Measurements from ENCODE around the gene IQGAP1.

DNA sequence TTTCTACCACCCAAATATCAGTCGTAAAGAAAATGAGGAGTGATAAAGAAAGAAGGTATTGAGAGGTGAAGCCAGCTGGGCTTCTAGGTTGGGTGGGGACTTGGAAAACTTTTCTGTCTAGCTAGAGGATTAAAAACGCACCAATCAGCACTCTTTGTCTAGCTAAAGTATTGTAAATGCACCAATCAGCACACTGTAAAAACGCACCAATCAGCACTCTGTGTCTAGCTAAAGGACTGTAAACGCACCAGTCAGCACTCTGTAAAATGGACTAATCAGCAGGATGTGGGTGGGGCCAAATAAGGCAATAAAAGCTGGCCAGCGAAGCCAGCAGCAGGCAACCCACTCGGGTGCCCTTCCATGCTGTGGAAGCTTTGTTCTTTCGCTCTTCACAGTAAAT lies 13.0 kb upstream of the IQGAP1 start:
- TF ChIP-seq, protein P1, sequence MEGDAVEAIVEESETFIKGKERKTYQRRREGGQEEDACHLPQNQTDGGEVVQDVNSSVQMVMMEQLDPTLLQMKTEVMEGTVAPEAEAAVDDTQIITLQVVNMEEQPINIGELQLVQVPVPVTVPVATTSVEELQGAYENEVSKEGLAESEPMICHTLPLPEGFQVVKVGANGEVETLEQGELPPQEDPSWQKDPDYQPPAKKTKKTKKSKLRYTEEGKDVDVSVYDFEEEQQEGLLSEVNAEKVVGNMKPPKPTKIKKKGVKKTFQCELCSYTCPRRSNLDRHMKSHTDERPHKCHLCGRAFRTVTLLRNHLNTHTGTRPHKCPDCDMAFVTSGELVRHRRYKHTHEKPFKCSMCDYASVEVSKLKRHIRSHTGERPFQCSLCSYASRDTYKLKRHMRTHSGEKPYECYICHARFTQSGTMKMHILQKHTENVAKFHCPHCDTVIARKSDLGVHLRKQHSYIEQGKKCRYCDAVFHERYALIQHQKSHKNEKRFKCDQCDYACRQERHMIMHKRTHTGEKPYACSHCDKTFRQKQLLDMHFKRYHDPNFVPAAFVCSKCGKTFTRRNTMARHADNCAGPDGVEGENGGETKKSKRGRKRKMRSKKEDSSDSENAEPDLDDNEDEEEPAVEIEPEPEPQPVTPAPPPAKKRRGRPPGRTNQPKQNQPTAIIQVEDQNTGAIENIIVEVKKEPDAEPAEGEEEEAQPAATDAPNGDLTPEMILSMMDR (IDR thresholded peaks at IDR 0.05), result no peak
- TF ChIP-seq POLR2A (IDR thresholded peaks at IDR 0.05) (no peak), EP300 (IDR thresholded peaks at IDR 0.05) (no peak)
